ENCODE measurements around the gene INO80.

The INO80 gene

GRCh38 chr15:41043276-41043951, 72.7 kb downstream of the INO80 start:
- no peak overlapping the region for H3K27ac ChIP-seq
- no peak for TF ChIP-seq CTCF (conservative IDR thresholded peaks at IDR 0.05)
- TF ChIP-seq ZFX (IDR thresholded peaks at IDR 0.05): no peak

GRCh38 chr15:41042851-41043250, 73.2 kb downstream of the INO80 start:
- TF ChIP-seq CTCF (conservative IDR thresholded peaks at IDR 0.05): no peak
- TF ChIP-seq ZFX (IDR thresholded peaks at IDR 0.05): no peak
- H3K27ac ChIP-seq: no peak overlapping the region

- TF ChIP-seq ZFX (IDR thresholded peaks at IDR 0.05) (no peak), CTCF (conservative IDR thresholded peaks at IDR 0.05) (no peak)
- H3K27ac ChIP-seq: no peak overlapping the region
These were observed 77.0 kb downstream of the INO80 start for GRCh38 chr15:41039121-41039520.

- no peak for TF ChIP-seq ZFX (IDR thresholded peaks at IDR 0.05)
- TF ChIP-seq CTCF (conservative IDR thresholded peaks at IDR 0.05): no peak
- H3K27ac ChIP-seq: no peak overlapping the region
These were observed 84.1 kb downstream of the INO80 start for GRCh38 chr15:41032079-41032328.

- H3K27ac ChIP-seq: no peak overlapping the region
- TF ChIP-seq ZFX (IDR thresholded peaks at IDR 0.05) (no peak), CTCF (conservative IDR thresholded peaks at IDR 0.05) (no peak)
These were observed 84.6 kb downstream of the INO80 start for GRCh38 chr15:41031232-41032078.

GRCh38 chr15:41028853-41029252, 87.2 kb downstream of the INO80 start:
- H3K27ac ChIP-seq: no peak overlapping the region
- TF ChIP-seq CTCF (conservative IDR thresholded peaks at IDR 0.05): no peak

- H3K27ac ChIP-seq: no peak overlapping the region
- TF ChIP-seq CTCF (conservative IDR thresholded peaks at IDR 0.05) (no peak), ZFX (IDR thresholded peaks at IDR 0.05) (no peak)
These were observed 90.7 kb downstream of the INO80 start for GRCh38 chr15:41025393-41025792.

Data from C4-2B (cell line).